SK-N-SH treated with all-trans-retinoic acid at 6 μM for 48 hours (cell line): ENCODE measurements around the gene TBC1D16.

Source experiments
- BACH2 ChIP-seq: fragments of 250-450 bp; sonication (Bioruptor Pico); IDR thresholded peaks from 2 replicates; pipeline ENCODE4 v1.9.0; 2021; ENCODE audit warnings: mild to moderate bottlenecking, borderline replicate concordance
- CSDC2 ChIP-seq: fragments of 250-450 bp; sonication (Bioruptor Pico); IDR thresholded peaks from 2 replicates; pipeline ENCODE4 v1.5.0; 2020; ENCODE audit warnings: mild to moderate bottlenecking, moderate library complexity
- GLIS3 ChIP-seq: fragments of 250-450 bp; sonication (Bioruptor Pico); IDR thresholded peaks from 2 replicates; pipeline ENCODE4 v1.5.0; 2020; ENCODE audit warnings: mild to moderate bottlenecking, moderate library complexity
- ISL1 ChIP-seq: fragments of 250-450 bp; sonication (Bioruptor Pico); IDR thresholded peaks from 2 replicates; pipeline ENCODE4 v2.1.2; 2022; ENCODE audit warnings: mild to moderate bottlenecking, moderate library complexity
- PATZ1 ChIP-seq: fragments of 250-450 bp; sonication (Bioruptor Pico); IDR thresholded peaks from 2 replicates; pipeline ENCODE4 v1.8.0; 2020; ENCODE audit warnings: mild to moderate bottlenecking, moderate library complexity, borderline replicate concordance
- PPARA ChIP-seq: fragments of 250-450 bp; sonication (Bioruptor Pico); IDR thresholded peaks from 2 replicates; pipeline ENCODE4 v1.5.0; 2020; ENCODE audit warnings: mild to moderate bottlenecking, borderline replicate concordance
- RARB ChIP-seq: fragments of 250-450 bp; sonication (Bioruptor Pico); IDR thresholded peaks from 2 replicates; pipeline ENCODE4 v1.8.0; 2021; ENCODE audit warnings: mild to moderate bottlenecking, moderate library complexity
- TCF4 ChIP-seq: fragments of 250-450 bp; sonication (Bioruptor Pico); IDR thresholded peaks from 2 replicates; pipeline ENCODE4 v1.8.0; 2021; ENCODE audit warnings: mild to moderate bottlenecking, moderate library complexity, borderline replicate concordance
- ZC3H10 ChIP-seq: fragments of 250-450 bp; sonication (Bioruptor Pico); IDR thresholded peaks from 2 replicates; pipeline ENCODE4 v1.5.1; 2021; ENCODE audit warnings: mild to moderate bottlenecking, moderate library complexity
- ZFP3 ChIP-seq: fragments of 250-450 bp; sonication (Bioruptor Pico); IDR thresholded peaks from 2 replicates; pipeline ENCODE4 v1.5.0; 2020; ENCODE audit warnings: mild to moderate bottlenecking, moderate library complexity
- ZFP30 ChIP-seq: fragments of 450-650 bp; formaldehyde crosslinking; IDR thresholded peaks from 2 replicates; pipeline ENCODE4 v1.5.0; 2022; ENCODE audit warnings: mild to moderate bottlenecking, moderate library complexity
- ZNF8 ChIP-seq: fragments of 450-650 bp; formaldehyde crosslinking; IDR thresholded peaks from 2 replicates; pipeline ENCODE4 v1.5.0; 2020; ENCODE audit warnings: mild to moderate bottlenecking, moderate library complexity

DNA sequence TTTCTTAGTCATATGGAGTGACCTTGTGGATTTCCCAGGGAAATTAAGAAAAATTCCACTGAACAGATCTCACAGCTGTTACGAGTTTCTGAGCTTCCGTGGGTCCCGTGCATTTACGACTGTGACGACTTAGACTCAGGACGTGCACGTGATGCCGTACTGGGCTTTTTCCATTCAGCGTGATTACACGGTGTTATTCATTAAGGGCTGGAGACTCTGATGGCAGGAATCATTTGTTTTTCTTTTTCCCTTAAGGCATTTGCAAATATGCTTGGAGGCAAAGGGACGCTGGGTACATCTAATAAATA lies 57.2 kb downstream of the TBC1D16 start:
- TF ChIP-seq CSDC2 (CRISPR knock-in tag) (no peak), RARB (CRISPR knock-in tag) (no peak), TCF4 (no peak), PATZ1 (no peak), ISL1 (no peak), ZFP3 (CRISPR knock-in tag) (no peak), BACH2 (CRISPR knock-in tag) (no peak), GLIS3 (CRISPR knock-in tag) (no peak), ZFP30 (CRISPR knock-in tag) (no peak), ZC3H10 (CRISPR knock-in tag) (no peak), PPARA (no peak), ZNF8 (CRISPR knock-in tag) (no peak)
